Activated B cell treated with CpG ODN at 0.5 μM for 24 hours (primary cell): ENCODE data around the gene MIPEP. TPM values are rescaled to one million over a fixed set of nuclear protein-coding genes. Genes with fewer than 3 reads are reported as not detected.

Source experiments
- ATAC-seq: fragments of 200-7000 bp; cut with Tn5 transposase; one replicate; pipeline ENCODE4 v1.10.0; 2021; ENCODE audit warnings: low read depth, mild to moderate bottlenecking, moderate library complexity
- CTCF ChIA-PET: fragments of 350-600 bp; sonication (Branson Sonifier 250); formaldehyde crosslinking; loops from one replicate; lab custom pipeline; 2021; ENCODE audit warnings: antibody characterized with exemption; lab: Charles Lee
- POLR2A ChIA-PET: fragments of 350-600 bp; sonication (Branson Sonifier 250); formaldehyde crosslinking; loops from one replicate; lab custom pipeline; 2021; ENCODE audit warnings: antibody characterized with exemption; lab: Charles Lee
- DNase-seq: peaks from one replicate; pipeline ENCODE4 v3.0.0; 2022
- H3K27ac Mint-ChIP-seq: one replicate; pipeline ENCODE4 v1.8.0; 2020; ENCODE audit warnings: mixed read lengths
- H3K27me3 Mint-ChIP-seq: one replicate; pipeline ENCODE4 v1.8.0; 2021; ENCODE audit warnings: mixed read lengths
- H3K36me3 Mint-ChIP-seq: one replicate; pipeline ENCODE4 v1.8.0; 2021; ENCODE audit warnings: low read depth, mixed read lengths
- H3K4me1 Mint-ChIP-seq: one replicate; pipeline ENCODE4 v1.8.0; 2021; ENCODE audit warnings: mixed read lengths
- H3K4me3 Mint-ChIP-seq: one replicate; pipeline ENCODE4 v1.8.0; 2020; ENCODE audit warnings: mild to moderate bottlenecking, mixed read lengths
- H3K9me3 Mint-ChIP-seq: one replicate; pipeline ENCODE4 v1.8.0; 2020; ENCODE audit warnings: mixed read lengths
- CTCF ChIP-seq: fragments of 200-600 bp; IDR thresholded peaks from one replicate; pipeline ENCODE4 v1.8.0; 2022; ENCODE audit warnings: antibody characterized with exemption, mild to moderate bottlenecking
- intact Hi-C: fragments of 100-400 bp; cut with micrococcal nuclease; formaldehyde crosslinking; loops from one replicate; pipeline ENCODE4 v1.15.1; 2024
- total RNA-seq: library from RNA; stranded (reverse); gene quantifications from 2 replicates; pipeline ENCODE4 v1.2.3, GENCODE V29; 2022

Gene MIPEP
- total RNA-seq, 1 donor from 2014 or later: 19.7 TPM

GRCh38 chr13:23851106-23851505 lies 38.1 kb downstream of the MIPEP start:
- Mint-ChIP-seq H3K9me3 (no peaks in the 10 kb centered on the region), H3K27ac (no peak overlapping the region), H3K4me3 (no peak overlapping the region), H3K4me1 (peaks cover 49% of the 10 kb centered on the region), H3K27me3 (no peaks in the 10 kb centered on the region), H3K36me3 (peaks cover 12% of the 10 kb centered on the region)
- no peak for DNase-seq
- ChIA-PET POLR2A (no interaction called here), CTCF (no interaction called here)
- no peak for ATAC-seq
- TF ChIP-seq CTCF: no peak
- intact Hi-C loops: no loop called here

- Mint-ChIP-seq H3K9me3 (no peaks in the 10 kb centered on the region), H3K27me3 (no peaks in the 10 kb centered on the region), H3K4me1 (peaks cover 55% of the 10 kb centered on the region), H3K36me3 (peaks cover 6% of the 10 kb centered on the region), H3K4me3 (no peak overlapping the region), H3K27ac (no peak overlapping the region)
- no peak for ATAC-seq
- ChIA-PET CTCF (no interaction called here), POLR2A (no interaction called here)
- TF ChIP-seq CTCF: no peak
- intact Hi-C loops: no loop called here
- no peak for DNase-seq
Measured at GRCh38 chr13:23850134-23850533, 39.1 kb downstream of the MIPEP start.

GRCh38 chr13:23849670-23850069 lies 39.5 kb downstream of the MIPEP start:
- peaks cover 58% of the 10 kb centered on the region for H3K4me1 Mint-ChIP-seq
- ChIA-PET POLR2A (no interaction called here), CTCF (no interaction called here)
- no peak overlapping the region for H3K27ac Mint-ChIP-seq
- H3K36me3 Mint-ChIP-seq: peaks cover 5% of the 10 kb centered on the region
- no peak for TF ChIP-seq CTCF
- intact Hi-C loops: no loop called here
- H3K9me3 Mint-ChIP-seq: no peaks in the 10 kb centered on the region
- ATAC-seq (no peak), DNase-seq (no peak)
- no peak overlapping the region for H3K4me3 Mint-ChIP-seq
- H3K27me3 Mint-ChIP-seq: no peaks in the 10 kb centered on the region

- CTCF ChIA-PET: interaction anchor here (0.9 to 1.3 kb wide), 3 partner anchors 16 to 380 kb away, joined by 3 to 4 read pairs (median 3); no protein-coding TSS in a partner anchor
- intact Hi-C loops: no loop called here
- peak overlapping the region; percentile 42 for H3K4me3 Mint-ChIP-seq
- H3K27me3 Mint-ChIP-seq: no peaks in the 10 kb centered on the region
- ATAC-seq (peak; percentile 86), DNase-seq (no peak)
- no peaks in the 10 kb centered on the region for H3K9me3 Mint-ChIP-seq
- H3K27ac Mint-ChIP-seq: no peak overlapping the region
- no peak for TF ChIP-seq CTCF
- peaks cover under 1% of the 10 kb centered on the region for H3K36me3 Mint-ChIP-seq
- H3K4me1 Mint-ChIP-seq: peaks cover 65% of the 10 kb centered on the region
- POLR2A ChIA-PET: interaction anchor here (1.0 kb wide), 1 partner anchor 40 kb away, joined by 5 read pairs; the partner anchor contains the start of gene MIPEP
Measured at GRCh38 chr13:23848646-23849141, 40.5 kb downstream of the MIPEP start.

GRCh38 chr13:23848019-23848418 lies 41.2 kb downstream of the MIPEP start:
- no peak overlapping the region for H3K27ac Mint-ChIP-seq
- POLR2A ChIA-PET: interaction anchor here (0.9 kb wide), 1 partner anchor 37 kb away, joined by 4 read pairs; no protein-coding TSS in a partner anchor

More at GRCh38 chr13:23848019-23848418, 41.2 kb downstream of the MIPEP start:
- H3K36me3 Mint-ChIP-seq: no peaks in the 10 kb centered on the region
- intact Hi-C loops: no loop called here
- H3K4me1 Mint-ChIP-seq: peaks cover 68% of the 10 kb centered on the region
- no peaks in the 10 kb centered on the region for H3K27me3 Mint-ChIP-seq
- no peak overlapping the region for H3K4me3 Mint-ChIP-seq
- DNase-seq (no peak), ATAC-seq (no peak)
- no peaks in the 10 kb centered on the region for H3K9me3 Mint-ChIP-seq
- CTCF ChIA-PET: interaction anchor here (0.9 to 1.3 kb wide), 3 partner anchors 16 to 381 kb away, joined by 3 to 4 read pairs (median 3); no protein-coding TSS in a partner anchor
- no peak for TF ChIP-seq CTCF
